HG02678 (cell line): ENCODE measurements around the gene PCIF1.

Experiments
- ATAC-seq: cut with Tn5 transposase; IDR thresholded peaks from one replicate; pipeline ENCODE4 v1.9.1; 2021; ENCODE audit warnings: mild to moderate bottlenecking, moderate library complexity; ENCODE audit not compliant: unreplicated experiment

Gene PCIF1

GRCh38 chr20:45964006-45964400, 29.5 kb downstream of the PCIF1 start:
- no peak for ATAC-seq

- ATAC-seq = no peak
Observed at GRCh38 chr20:45965169-45966002, 30.9 kb downstream of the PCIF1 start.

GRCh38 chr20:45967551-45968080, 33.1 kb downstream of the PCIF1 start:
- no peak for ATAC-seq

GRCh38 chr20:45968081-45968671, 33.7 kb downstream of the PCIF1 start:
- no peak for ATAC-seq

DNA sequence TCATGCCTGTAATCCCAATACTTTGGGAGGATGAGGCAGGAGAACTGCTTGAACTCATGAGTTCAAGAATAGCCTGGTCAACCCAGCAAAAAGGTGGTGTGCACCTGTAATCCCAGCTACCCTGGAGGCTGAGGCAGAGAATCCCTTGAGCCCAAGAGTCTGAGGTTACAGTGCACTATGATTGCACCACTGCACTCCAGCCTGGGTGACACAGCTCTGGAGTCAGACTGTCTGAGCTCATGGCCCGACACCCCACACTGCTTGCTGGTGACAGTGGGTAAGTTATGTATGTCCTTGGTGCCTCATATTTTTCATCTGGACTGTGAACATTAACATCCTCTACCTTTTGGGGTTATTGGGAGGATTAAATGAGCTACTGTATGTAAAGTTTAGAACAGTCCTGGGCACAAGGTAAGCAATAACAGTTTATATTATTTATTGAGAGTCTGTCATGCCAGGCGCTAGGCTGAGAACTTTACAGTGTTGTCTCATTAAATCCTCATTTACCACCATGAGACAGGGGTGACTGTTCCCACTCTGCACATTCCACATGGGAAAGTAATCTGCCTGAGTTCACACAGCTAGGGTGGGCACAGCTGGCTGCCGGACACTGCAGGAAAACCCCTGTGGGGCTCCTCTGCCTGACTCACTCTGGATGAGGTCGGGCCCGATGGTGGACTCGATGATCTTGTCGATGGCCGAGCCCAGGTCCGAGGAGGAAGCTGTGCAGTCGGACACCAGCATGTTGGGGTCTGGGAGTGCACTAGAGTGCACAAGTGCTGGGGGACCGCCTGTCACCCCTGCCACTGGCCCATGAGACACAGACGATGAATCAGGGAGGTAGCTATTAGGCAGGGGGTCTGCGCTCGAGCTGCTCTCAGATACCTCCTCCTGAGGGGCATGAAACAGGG, 34.6 kb downstream of the PCIF1 start:
- ATAC-seq = no peak

DNA sequence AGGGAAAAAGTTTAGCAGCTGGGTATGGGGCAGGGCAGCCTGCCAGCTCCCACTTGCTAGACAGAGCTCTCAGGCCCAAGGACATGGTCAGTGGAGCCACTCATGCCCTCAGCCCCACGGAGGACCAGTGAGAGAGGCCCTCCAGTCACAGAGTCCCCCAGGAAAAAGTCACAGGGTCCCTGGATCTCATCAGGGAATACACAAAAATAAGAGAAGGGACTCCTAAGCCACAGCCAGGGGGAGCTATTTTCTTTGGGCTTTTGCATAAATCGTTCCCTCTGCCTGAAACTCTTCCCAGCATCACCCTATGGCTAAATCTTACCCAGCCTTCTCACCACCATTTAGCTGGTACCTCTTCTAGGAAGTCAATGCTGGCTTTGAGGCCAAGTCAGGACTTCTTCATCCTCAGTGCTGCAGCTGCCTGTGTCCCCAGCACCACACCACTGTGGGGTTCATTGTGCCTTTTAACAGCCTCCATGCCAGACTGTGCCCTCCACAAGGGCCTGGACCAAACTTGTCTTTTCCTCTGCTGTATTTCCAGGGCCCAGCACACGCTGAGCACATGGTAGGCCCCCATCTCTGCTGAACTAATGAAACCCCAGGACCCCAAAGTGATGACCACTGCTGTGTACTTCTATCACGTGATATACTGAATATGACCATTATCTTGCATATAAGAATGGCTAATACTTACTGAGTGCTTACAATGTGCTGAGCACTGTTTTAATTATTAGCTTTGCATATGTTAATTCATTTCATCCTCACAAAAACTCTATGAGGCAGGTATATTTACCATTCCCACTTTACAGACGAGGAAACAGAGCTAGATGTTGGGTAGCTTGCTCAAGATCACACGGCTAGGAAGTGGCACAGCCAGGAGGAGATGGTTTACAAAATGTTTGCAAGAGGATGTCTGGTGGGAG, 35.5 kb downstream of the PCIF1 start:
- ATAC-seq = no peak

- ATAC-seq = no peak
Observed at GRCh38 chr20:45970646-45971424, 36.4 kb downstream of the PCIF1 start.

DNA sequence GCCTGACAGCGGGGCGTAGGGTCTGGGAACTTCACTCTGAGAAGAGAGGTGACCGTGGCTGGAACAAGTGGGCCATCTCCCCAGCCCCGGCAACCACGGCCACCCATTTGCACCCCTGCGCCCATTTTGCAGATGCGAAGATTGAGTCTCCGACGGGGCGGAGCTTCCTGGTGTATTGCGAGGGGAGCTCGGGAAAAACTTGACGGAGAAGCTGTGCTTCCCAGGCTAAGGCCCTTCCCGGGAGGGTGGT, 36.9 kb downstream of the PCIF1 start:
- no peak for ATAC-seq

DNA sequence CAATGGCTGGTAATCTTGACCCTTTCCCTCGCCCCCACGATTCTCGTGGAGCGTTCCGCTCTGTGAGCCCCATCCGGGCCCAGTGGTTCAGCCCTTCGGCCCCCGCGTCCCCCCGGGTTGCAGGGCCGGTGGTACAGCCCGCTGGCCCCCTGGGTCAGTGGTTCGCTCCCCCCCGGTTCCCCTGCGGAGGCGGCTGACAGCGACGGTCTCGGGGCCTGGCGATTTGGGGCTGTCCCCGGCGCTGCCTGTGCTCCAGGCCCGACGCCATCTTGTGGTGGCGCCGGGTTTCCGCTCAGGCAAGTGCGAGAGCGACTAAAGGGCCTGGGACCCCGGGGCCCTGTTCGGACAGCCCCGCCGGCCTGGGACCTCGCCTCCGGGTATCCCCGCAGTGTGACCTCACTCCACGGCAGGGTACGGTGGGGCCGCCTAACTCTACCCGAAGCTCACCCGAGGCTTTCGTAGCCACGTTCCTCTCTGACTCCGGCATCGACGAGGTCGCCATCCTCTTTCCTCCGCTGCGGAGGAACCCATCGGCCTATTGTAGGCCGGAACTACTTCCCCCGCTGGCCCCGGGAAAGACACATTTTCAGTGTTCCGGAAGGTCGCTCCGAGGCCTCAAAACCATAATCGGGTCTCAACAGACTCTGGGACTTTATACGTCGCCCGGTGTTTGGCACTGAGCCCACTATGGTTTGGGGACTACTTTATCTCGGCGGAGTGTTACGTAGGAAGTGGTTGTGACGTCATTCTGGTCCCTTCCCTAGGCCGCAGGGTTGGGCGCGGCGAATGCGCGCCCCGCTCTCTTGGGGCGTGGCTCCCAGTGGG, 37.4 kb downstream of the PCIF1 start, which contains the start of gene ZNF335:
TSS of gene ZNF335 (minus strand) at position 529 of the 825 bp plus-strand sequence. CDS start 793 bp downstream, outside the sequence.
- peak; percentile 80 for ATAC-seq

DNA sequence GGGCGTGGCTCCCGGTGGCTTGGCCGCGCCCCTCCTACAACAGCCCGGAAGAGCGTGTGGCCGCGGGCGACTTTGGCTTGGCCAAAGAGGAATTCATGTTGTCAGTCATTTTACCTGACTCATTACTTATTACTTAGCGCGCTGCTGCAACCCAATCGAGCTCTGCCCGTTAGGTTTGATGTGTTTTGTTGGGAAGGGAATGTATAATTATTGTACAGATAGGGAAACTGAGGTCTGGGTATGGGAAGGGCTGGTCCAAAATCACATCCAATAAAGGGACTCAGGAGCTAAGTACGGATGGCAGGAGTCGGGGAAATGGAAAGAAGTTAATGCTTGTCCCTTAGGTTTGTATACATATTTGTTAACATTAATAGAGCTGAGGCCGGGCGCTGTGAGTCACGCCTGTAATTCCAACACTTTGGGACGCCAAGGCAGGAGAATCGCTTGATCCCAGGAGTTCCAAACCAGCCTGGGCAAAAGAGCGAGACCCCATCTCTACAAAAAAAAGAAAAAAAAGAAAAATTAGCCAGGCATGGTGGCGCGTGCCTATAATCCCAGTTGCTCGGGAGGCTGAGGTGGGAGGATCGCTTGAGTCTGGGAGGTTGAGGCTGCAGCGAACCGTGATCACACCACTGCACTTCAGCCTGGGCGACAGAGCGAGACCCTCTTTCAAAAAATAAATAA, 38.2 kb downstream of the PCIF1 start:
- ATAC-seq = no peak

- no peak for ATAC-seq
Observed at GRCh38 chr20:45974896-45975565, 40.5 kb downstream of the PCIF1 start.

DNA sequence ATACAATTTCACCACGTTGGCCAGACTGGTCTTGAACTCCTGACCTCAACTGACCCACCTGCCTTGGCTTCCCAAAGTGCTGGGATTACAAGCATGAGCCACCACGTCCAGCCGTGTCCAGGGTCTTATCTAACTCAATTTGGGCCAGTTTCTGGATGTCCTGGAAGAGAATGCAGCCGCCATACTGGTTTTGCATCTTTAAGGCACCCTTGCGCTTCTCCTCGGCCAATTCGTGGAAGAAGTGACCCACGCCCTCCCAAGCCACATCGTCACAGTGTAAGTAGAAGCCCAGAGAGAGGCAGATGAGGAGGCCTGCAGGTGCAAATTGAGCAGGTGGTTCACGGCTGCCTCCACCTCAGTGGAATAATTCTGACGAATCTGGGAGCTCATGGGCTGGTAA, 41.2 kb downstream of the PCIF1 start:
- no peak for ATAC-seq

GRCh38 chr20:45976086-45976485, 41.6 kb downstream of the PCIF1 start:
- ATAC-seq = no peak

DNA sequence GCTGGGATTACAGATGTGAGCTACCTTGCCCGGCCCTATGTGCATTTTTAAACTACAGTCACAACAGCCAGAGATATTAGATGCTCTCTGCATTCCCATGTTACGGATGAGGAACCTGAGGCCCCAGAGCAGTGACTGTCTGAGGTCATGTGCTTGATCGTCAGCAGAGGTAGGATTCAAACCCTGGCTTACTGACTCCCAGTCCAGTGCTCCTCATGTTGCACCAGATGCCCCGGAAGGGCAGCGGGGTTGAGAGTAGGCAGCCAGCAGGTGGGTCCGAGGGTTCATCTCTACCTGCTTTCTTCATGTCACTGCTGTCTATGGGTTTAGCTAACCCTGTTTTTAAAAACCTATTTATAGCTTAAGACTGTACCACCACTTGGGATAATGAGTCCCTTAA, 46.8 kb downstream of the PCIF1 start:
- ATAC-seq = no peak

- ATAC-seq = no peak
Observed at GRCh38 chr20:45983279-45983743, 48.8 kb downstream of the PCIF1 start.

DNA sequence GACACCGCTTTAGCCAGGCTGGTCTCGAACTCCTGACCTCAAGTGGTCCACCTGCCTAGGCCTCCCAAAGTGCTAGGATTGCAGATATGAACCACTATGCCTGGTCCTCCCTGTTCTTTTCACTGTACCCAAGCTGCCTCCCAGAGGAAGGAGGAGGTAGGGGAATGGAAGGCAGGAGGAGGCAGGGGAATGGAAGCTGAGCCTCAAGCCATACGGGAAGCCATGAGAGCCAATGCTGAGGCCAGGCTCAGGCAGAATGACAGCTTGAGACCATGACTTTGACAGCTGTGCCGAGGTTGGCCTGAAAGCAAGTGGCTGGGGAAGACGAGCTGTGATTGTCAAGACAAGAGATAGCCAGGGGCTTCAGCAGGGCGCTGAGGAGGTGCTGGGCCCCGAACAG, 51.1 kb downstream of the PCIF1 start:
- ATAC-seq = no peak

GRCh38 chr20:45987108-45987780, 52.8 kb downstream of the PCIF1 start:
- no peak for ATAC-seq
